RPMI7951 (cell line): ENCODE measurements around the gene SLC50A1. TPM values are rescaled to one million over a fixed set of nuclear protein-coding genes. Genes with fewer than 3 reads are reported as not detected.

Source experiments
- DNase-seq: peaks from one replicate; pipeline ENCODE4 v3.0.0-alpha.2; 2012; ENCODE audit warnings: low read depth
- total RNA-seq: library from RNA; depleted of rRNA; stranded (reverse); fragments of >200 nt; shearing (Covaris generic); gene quantifications from 2 replicates; pipeline ENCODE4 v1.2.3, GENCODE V29; 2014; rRNA removed

Gene SLC50A1, protein sequence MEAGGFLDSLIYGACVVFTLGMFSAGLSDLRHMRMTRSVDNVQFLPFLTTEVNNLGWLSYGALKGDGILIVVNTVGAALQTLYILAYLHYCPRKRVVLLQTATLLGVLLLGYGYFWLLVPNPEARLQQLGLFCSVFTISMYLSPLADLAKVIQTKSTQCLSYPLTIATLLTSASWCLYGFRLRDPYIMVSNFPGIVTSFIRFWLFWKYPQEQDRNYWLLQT
- 24.2 and 32.5 TPM in 2 replicates for total RNA-seq

DNA sequence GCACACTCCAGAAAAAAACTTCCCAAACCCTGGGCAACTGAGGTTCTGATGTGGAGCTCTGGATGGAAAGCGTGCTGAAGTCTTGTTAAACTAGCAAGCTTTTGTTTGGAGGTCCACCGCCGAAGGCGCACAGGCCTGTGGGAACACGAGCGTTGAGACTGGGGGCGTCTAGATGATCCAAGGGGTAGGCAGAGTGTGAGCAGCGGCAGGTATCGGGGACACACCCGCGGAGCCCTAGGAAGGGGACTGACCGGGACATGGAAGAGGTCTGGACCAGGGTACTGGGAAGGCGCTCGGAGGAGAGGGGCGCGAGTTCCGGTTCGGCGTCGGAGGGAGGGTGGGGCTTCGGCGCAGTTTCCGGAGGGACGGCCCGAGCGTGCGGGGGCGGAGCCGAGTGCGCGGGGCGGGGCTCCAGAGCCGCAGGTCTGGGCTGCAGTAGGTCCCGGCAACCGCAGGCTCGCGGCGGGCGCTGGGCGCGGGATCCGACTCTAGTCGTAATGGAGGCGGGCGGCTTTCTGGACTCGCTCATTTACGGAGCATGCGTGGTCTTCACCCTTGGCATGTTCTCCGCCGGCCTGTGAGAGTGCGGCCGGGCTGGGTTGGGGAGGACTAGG lies at the start of gene SLC50A1:
Gene SLC50A1 (plus strand): TSS at position 438 of the 614 bp plus-strand sequence. CDS start 60 bp downstream, at position 498.
- DNase-seq: peak; percentile 87

DNA sequence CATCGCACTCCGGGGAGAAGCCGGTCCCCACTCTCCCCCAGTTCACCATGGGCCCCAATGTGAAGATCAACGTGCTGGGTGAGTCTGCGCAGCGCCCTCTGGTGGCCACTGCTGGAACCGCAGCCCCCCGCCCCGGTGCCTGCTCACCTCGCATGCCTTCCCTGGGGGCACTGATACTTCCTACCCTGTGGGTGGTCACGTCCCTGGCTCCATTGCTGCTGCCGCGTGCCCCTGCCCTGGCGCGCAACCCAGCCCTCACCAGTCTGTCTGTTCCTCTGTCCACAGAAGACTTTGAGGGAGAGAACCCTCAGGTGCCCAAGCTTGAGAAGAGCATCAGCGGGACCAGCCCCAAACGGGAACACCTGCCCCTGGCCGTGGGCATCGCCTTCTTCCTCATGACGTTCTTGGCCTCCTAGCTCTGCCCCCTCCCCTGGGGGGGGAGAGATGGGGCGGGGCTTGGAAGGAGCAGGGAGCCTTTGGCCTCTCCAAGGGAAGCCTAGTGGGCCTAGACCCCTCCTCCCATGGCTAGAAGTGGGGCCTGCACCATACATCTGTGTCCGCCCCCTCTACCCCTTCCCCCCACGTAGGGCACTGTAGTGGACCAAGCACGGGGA lies 49.4 kb upstream of the SLC50A1 start:
- peak; percentile 38 for DNase-seq

DNA sequence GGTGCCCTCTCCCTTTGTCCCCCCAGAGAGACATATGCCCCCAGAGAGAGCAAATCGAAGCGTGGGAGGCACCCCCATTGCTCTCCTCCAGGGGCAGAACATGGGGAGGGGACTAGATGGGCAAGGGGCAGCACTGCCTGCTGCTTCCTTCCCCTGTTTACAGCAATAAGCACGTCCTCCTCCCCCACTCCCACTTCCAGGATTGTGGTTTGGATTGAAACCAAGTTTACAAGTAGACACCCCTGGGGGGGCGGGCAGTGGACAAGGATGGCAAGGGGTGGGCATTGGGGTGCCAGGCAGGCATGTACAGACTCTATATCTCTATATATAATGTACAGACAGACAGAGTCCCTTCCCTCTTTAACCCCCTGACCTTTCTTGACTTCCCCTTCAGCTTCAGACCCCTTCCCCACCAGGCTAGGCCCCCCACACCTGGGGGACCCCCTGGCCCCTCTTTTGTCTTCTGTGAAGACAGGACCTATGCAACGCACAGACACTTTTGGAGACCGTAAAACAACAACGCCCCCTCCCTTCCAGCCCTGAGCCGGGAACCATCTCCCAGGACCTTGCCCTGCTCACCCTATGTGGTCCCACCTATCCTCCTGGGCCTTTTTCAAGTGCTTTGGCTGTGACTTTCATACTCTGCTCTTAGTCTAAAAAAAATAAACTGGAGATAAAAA lies 48.7 kb upstream of the SLC50A1 start:
- DNase-seq: no peak

DNA sequence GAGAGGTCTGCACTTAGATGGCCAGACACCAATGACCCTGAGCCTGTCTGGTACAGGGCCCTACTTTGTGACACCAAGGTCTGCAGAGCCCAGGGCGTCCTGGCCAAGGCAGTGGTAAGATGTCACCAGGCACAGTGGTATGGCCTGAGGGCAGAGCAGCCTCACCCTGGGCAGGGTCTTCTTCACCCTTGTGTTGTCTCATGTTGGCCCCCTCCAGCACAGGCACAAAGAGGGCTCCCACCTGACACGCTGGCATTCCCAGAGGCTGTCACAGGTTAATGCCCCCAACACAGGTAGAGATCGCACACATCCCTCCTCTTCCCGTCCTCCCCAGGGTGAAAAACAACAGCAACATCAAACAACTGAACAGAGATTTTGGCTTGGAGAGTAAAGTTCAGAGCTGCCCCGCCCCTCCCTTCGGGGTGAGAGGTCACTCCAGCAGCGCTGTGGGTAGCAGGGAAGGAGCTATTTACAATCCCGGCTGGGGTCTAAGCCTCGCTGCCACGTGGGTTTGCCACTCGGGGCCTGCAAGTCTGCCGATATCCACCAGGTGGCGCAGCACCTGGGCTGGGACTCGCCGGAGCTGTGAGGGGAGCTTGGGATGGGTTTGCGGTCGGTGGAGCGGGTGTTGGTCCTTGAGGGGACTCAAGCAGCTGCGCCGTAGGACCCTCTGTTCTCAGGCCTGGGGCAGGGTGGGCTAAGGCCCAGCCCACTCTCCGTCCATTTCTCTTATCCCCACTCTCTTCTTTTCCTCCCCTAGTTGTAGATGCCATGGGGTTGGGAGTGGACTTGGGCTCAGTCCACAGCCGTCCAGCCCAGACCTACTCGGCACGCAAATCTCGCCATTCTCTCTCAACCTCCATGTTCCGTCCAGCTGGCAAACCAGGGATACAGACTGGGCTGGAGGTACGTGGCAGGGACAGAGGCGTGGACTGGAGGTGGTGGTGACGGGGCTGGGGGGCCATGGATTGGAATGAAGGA lies 44.3 kb upstream of the SLC50A1 start:
- DNase-seq: peak; percentile 52

DNA sequence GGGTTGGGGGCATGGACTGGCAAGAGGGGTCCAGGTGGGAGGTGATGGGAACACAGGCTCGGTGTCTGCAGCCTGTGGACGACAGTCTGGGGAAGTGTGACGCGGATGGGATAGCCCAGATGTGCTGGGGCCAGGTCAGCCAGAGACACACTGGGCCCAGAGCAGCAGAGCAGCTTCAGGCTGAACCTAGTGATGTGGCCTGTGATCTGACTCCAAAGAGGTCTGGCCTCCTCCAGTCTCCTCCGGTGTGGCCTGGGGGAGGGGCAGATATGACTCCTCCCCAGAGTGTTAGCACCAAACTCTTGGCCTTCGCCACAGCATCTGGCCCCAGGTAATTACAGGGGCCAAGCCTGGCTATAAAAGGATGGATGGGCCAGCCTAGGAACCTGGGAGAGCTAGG lies 43.5 kb upstream of the SLC50A1 start:
- DNase-seq: no peak

DNA sequence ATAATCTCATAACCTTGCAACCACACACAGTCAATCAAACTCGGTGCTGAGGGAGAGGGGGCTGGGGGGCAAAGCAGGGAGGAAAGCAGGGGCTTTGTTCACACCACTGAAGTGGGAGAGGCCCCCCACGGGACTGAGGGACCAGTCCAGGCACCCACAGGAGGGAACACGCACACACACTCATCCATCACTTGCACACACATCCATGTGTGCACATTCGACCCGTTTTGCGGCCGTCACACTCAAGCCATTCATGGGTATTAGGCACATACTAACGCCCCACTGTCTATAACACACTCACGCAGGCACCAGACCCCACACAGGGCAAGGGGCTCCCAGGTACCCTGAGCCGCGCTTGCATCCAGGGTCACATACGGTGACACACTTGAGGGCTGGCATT lies 43.0 kb upstream of the SLC50A1 start:
- no peak for DNase-seq

DNA sequence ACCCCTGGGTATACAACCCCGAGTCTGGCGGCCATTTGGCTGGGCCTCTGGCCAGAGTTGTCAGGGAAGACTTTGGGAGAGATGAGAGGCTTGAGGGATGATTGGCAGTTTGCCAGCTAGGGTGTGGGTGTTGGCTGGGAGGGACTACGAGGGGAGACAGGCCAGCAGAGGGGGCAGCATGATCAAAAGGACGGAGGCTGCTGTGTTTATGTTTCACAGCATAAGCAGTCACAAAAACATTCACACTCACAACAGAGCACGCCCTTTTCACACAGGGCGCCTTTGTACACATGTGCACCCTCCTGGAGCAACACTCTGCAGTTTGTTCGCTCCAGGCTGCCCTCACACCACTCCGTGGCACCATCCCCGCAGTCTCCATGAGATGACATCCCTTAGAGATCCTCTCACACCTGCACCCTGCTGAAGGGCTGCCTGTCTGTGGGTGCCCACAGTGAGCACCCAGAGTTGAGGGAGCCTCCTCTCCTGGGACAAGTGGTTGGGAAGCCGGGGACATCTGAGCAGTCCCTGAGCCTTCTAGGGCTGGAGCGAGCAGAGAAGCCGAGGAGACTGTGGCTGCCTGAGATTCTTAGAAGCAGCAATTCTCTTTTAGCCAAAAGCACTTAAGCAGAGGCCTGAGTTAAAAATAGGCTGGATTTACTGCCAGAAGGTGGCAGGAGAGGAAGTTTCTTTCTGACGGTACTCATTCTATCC lies 41.6 kb upstream of the SLC50A1 start:
- DNase-seq: peak; percentile 52

DNA sequence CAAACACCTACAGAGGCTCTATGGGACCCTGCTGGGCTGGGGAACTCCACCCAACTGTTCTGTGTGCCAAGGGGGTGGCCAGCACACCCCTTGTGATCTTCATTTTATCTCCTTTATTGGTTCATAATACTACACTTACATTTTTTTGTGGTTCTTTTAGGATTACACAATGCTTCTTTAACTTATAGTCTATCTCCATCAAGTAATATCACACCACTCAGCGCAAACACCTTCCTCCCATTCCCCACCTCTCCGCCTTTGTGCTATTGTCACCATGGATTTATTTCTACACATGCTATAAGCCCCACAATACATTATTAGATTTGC lies 41.1 kb upstream of the SLC50A1 start:
- DNase-seq: no peak

DNA sequence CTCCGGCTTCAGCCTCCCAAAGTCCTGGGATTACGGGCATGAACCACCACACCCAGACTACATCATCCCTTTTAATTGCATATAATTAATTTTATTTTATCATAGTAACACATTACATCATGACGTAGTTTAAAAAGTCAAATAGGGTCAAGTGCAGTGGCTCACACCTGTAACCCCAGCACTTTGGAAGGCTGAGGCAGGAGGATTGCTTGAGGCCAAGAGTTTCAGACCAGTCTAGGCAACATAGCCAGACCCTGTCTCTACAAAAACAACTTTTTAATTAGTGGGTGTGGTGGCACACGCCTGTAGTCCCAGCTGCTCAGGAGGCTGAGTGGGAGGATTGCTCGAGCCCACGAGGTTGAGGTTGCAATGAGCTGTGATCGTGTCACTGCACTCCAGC lies 36.3 kb upstream of the SLC50A1 start:
- no peak for DNase-seq

DNA sequence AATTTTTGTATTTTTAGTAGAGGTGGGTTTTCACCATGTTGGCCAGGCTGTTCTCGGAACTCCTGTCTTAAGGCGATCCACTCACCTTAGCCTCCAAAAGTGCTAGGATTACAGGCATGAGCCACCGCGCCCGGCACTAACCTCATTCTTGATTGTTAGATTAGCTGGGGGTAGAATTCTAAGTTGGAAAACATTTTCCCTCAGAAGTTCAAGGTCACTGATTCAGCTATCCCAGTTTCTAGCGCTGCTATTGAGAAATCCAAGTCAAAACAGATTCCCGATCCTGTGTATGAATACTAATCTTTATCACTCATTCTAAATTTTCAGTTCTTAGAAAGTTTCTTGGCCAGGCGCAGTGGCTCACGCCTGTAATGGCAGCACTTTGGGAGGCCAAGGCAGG lies 32.3 kb upstream of the SLC50A1 start:
- no peak for DNase-seq

DNA sequence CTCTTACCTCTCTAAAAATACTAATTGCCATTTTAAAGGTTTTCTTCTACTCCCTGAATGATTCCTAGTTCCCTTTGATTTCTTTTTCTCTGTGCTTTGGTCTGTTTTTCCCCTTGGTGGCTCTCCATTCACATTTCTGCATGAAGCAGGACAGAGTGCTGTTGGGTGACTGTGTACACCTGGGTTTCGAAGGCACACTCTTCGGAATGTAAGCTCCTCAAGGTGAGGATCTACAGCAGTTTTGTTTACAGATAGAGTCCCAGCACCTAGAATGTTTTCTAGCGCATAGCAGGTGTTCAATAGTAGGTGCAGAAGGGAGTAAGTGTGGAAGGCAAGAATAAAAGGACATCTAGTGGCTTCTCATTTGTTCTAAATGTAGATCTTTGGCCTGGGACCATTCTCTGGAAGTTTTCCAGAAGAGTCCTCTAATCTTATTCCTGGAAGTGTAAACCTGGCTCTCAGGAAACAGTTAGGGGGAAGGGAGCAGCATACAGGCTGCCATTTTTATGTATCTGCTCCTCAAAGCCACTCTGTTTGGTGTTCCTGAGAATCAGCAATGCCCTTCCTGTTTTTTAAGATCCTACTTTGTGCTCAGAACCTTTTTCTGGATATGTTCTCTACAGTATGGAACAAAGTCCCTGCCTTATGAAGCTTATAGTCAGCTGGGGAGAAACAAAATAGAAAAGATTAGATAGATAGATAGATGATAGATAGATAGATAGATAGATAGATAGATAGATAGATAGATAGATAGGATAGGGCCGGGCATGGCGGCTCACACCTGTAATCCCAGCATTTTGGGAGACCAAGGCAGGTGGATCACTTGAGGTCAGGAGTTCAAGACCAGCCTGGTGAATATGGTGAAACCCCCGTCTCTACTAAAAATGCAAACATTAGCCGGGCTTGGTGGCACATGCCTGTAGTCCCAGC lies 30.8 kb upstream of the SLC50A1 start:
- no peak for DNase-seq

DNA sequence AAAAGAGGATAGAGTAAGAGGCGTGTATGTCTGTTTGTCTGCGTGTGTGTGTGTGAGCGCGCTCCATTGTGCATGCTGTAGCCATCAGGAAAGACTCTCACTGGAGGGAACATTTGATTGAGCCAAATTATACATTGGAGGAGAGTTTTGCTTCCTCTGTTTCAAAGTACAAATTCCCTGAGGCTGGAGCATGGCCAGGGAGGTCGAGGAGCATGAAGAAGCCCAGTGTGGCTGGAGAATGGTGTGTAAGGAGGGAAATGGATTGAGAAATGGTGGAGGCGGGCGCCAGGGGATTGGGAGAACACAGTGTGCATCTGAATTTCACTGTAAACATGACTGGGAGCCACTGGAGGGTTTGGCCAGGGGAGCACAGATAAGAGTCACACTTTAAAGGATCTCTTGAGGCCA lies 30.0 kb upstream of the SLC50A1 start:
- no peak for DNase-seq

DNA sequence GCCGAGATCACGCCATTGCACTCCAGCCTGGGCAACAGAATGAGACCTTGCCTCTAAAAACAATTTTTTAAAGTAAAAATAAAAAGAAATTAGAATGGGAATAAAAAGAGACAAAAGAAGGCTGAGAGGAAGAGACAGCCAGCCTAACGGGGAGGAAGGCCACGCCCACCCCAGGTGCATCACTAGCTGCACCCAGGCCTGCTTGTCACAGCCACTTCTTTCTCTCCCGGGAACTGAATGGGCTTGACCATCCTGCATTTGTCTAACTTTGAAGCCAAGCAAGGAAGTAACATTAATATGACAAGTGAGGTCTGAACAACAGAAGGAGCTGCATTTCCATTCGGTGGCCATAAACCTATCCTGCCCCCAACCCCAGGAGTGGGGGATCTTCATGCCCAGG lies 28.8 kb upstream of the SLC50A1 start:
- DNase-seq: no peak

DNA sequence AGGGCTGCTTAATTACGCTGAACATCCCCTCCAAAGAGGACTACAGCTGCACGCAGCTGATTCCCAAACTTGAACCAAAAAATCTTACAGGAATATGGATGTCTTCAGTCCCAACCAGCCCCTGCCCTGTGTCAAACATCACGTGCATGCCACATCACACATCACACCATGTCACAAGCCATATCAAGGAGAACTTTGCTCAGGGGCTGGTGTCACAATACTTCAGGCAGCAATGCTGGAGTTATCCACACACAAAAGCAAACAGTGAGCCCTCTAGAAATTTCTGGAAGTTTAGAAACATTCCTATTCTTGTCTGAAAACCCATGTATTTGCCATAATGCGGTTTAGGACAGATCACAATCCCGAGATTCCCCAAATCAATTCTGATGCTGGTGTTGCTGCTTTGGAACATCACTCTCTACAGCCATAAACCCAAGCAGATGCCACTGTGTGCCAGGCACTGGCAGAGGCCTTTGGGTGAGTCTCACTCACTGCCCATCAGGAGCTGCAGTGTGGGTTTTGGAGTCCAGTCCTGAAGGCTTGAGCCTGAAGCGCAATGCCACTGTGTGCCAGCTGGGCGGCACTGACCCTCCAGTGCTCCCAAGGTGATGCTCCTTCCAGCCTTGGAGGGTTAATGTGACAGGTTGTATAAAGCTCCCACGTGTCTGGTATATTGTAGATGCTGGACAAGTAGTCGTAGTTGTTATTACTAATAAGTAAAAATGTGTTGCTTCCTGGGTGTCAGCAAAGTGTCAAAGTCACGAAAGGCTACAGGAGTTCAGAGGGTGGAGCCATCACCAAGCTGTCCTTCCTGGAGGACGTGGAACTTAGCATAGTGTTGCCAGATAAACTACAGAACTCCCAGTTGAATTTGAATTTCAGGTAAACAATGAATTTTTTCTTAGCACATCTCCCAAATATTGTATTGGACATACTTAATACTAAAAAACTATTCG lies 28.1 kb upstream of the SLC50A1 start:
- no peak for DNase-seq

DNA sequence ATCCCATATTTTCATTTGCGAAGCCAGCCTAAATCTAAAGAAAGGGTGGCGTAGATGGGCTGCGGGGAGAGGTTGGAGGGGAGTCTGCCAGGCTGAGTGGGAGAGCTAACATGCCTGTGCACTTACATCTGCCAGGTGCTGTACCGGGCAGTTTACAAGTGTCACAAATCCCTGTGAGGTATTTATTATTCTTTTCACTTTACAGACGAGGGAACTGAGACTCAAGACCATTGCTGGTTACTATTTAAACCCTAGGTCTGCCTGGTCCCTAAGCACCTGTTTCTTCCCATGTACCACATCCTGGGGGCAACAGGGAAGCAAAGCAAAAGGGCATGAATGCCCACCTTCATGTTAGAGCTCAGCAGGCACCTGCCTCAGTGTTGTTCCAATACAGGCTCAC lies 27.4 kb upstream of the SLC50A1 start:
- DNase-seq: no peak

DNA sequence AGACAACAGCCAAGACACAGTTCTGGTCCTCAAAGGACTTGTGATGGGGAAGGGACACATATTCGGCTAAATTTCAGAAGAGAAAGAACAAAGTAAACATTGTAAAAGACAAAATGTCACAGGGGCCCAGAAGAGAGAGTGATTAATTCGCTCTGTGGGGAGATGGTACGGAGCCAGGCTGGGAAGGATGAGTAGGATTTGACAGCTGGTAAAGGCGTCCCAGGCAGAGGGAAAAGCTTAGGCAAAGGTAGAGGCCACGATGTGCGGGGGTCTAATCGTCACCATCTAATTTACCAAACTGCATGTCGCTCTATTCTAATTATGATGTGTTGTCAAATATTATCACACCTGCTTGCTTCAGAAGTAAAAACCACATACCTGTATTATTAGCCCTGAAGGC lies 25.3 kb upstream of the SLC50A1 start:
- no peak for DNase-seq

DNA sequence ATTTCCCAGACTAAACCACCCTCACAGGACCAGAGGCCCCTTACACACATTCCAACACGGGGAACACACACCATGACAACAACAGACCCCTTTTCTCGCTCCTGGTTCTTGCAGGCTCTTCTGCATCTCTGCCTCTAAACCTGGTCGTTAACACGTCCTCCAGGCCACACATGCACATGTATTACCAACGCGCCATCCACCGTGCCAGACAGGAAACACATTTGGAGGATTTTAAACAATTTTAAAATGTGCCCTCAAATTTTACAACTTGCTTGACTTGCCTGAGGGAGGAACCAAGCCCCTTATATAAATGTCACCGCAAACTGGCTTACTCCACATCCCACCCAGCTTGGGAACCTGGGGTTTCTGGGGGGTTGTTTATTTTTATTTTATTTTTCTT lies 24.8 kb upstream of the SLC50A1 start:
- DNase-seq: no peak

DNA sequence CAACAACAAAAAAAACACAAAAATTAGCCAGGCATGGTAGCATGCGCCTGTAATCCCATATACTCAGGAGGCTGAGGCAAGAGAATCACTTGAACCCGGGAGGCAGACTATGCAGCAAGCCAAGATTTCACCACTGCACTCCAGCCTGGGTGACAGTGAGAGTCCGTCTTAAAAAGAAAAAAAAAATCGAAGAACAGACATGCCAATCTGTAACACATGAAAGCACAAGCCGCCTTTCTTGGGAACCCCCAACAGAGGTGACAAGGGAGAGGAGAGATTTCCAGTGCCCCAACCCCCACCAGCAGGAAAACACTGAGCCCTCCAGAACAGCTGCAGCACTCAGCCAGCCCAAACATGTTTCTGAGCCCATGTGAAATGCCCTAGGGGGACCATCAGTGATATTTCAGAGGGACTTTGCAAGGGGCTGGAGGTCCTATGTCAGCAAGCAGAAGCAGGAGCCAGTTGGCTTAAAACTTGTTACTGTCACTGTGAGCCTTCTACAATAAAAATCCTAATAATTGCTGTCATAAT lies 22.1 kb upstream of the SLC50A1 start:
- no peak for DNase-seq
